SU-DHL-6 (cell line): ENCODE data around the gene EFNB2.

Experiments used
- CTCF ChIP-seq: fragments of 200-600 bp; sonication (generic); IDR thresholded peaks from one replicate; pipeline ENCODE4 v1.5.1; 2017; ENCODE audit warnings: antibody characterized with exemption, mild to moderate bottlenecking, low read length, moderate library complexity; ENCODE audit not compliant: insufficient read depth, poor library complexity, severe bottlenecking
- EZH2phosphoT487 ChIP-seq: fragments of 200-600 bp; sonication (generic), shearing (Covaris generic); conservative IDR thresholded peaks from 2 replicates; pipeline ENCODE4 v1.6.1; 2018; ENCODE audit warnings: mild to moderate bottlenecking, antibody characterized with exemption, low read length, moderate library complexity, mixed read lengths

GRCh38 chr13:106505295-106505694 lies 30.2 kb downstream of the EFNB2 start:
- TF ChIP-seq CTCF (no peak), EZH2phosphoT487 (no peak)
